ENCODE measurements around the gene CCDC180.

CCDC180 gene

GRCh38 chr9:97283768-97284167 lies 23.7 kb upstream of the CCDC180 start:
- Histone ChIP-seq H3K4me3 (ENCODE audit: low read depth in 1 of 2, low read length in 2 of 2) (no peak overlapping the region), H3K9ac (ENCODE audit: low read depth, low read length) (no peak overlapping the region), H3K79me2 (ENCODE audit: insufficient read depth, low read length) (no peaks in the 10 kb centered on the region), H3K27ac (ENCODE audit: low read length) (no peak overlapping the region), H3K36me3 (ENCODE audit: insufficient read depth, low read length) (peaks cover 39% of the 10 kb centered on the region), H3K9me3 (ENCODE audit: insufficient read depth, low read length, severe bottlenecking) (no peaks in the 10 kb centered on the region), H3K4me2 (ENCODE audit: insufficient read depth, low read length) (no peak overlapping the region), H3K27me3 (ENCODE audit: insufficient read depth, low read length, poor library complexity) (no peaks in the 10 kb centered on the region), H3K4me1 (ENCODE audit: insufficient read depth, low read length) (no peaks in the 10 kb centered on the region), H2AFZ (ENCODE audit: low read depth, low read length) (no peak overlapping the region), H4K20me1 (ENCODE audit: insufficient read depth, low read length) (no peaks in the 10 kb centered on the region)
- TF ChIP-seq EZH2 (IDR thresholded peaks at IDR 0.05; ENCODE audit: borderline replicate concordance, low read depth, low read length, severe bottlenecking): no peak
- no peak for TF ChIP-seq CTCF (IDR thresholded peaks at IDR 0.05; ENCODE audit: borderline replicate concordance, extremely low read depth, low read length, poor library complexity, severe bottlenecking)
- DNase-seq (no peak), ATAC-seq (ENCODE audit: insufficient read depth, low read depth) (no peak)

DNA sequence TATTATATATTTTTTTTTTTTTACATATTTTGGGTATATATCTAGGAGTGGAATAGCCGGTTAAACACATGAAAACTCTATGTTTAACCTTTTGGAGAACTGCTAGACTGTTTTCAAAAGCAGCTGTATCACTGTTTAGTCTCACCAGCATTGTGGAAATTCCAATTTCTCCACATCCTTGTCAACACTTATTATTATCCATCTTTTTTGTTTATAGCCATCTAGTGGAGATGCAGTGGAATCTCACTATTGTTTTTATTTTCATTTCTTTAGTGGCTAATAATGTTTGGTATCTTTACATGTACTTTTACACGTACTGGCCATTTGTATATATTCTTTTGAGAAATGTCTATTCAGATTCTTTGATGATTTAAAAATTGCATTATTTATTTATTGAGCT lies 22.7 kb upstream of the CCDC180 start:
- Histone ChIP-seq H3K4me2 (ENCODE audit: insufficient read depth, low read length) (no peak overlapping the region), H3K36me3 (ENCODE audit: insufficient read depth, low read length) (peaks cover 37% of the 10 kb centered on the region), H3K79me2 (ENCODE audit: insufficient read depth, low read length) (no peaks in the 10 kb centered on the region), H3K27me3 (ENCODE audit: insufficient read depth, low read length, poor library complexity) (no peaks in the 10 kb centered on the region), H3K27ac (ENCODE audit: low read length) (no peak overlapping the region), H3K4me3 (ENCODE audit: low read depth in 1 of 2, low read length in 2 of 2) (no peak overlapping the region), H2AFZ (ENCODE audit: low read depth, low read length) (no peak overlapping the region), H3K9ac (ENCODE audit: low read depth, low read length) (no peak overlapping the region), H3K4me1 (ENCODE audit: insufficient read depth, low read length) (no peaks in the 10 kb centered on the region), H4K20me1 (ENCODE audit: insufficient read depth, low read length) (no peaks in the 10 kb centered on the region), H3K9me3 (ENCODE audit: insufficient read depth, low read length, severe bottlenecking) (no peaks in the 10 kb centered on the region)
- no peak for DNase-seq
- peak; percentile 29 for TF ChIP-seq CTCF (IDR thresholded peaks at IDR 0.05; ENCODE audit: borderline replicate concordance, extremely low read depth, low read length, poor library complexity, severe bottlenecking)
- no peak for TF ChIP-seq EZH2 (IDR thresholded peaks at IDR 0.05; ENCODE audit: borderline replicate concordance, low read depth, low read length, severe bottlenecking)
- no peak for ATAC-seq (ENCODE audit: insufficient read depth, low read depth)

DNA sequence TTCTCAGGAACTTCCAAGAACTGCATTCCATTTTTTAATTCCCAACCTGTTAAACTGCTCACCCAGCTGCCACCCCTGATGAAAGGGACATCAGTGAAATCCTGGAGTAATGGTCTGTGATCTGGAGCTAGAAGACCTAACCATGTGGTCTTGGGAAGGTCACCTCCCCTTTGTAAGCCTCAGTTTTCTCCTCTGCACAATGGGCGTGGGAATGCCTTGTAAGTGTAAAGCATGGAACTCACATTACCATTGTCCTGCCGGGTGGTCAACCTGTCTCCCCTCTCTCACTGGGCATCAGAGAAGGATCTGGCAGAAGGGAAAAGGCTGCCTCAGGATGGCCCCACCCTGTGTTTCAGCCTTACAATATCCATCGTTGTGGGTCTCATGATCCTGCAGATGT lies 15.3 kb upstream of the CCDC180 start:
- no peak for DNase-seq
- Histone ChIP-seq H3K4me2 (ENCODE audit: insufficient read depth, low read length) (no peak overlapping the region), H3K4me1 (ENCODE audit: insufficient read depth, low read length) (no peaks in the 10 kb centered on the region), H4K20me1 (ENCODE audit: insufficient read depth, low read length) (no peaks in the 10 kb centered on the region), H3K4me3 (ENCODE audit: low read depth in 1 of 2, low read length in 2 of 2) (no peak overlapping the region), H3K9ac (ENCODE audit: low read depth, low read length) (no peak overlapping the region), H3K79me2 (ENCODE audit: insufficient read depth, low read length) (no peaks in the 10 kb centered on the region), H3K36me3 (ENCODE audit: insufficient read depth, low read length) (peaks cover 37% of the 10 kb centered on the region), H3K9me3 (ENCODE audit: insufficient read depth, low read length, severe bottlenecking) (no peaks in the 10 kb centered on the region), H2AFZ (ENCODE audit: low read depth, low read length) (no peak overlapping the region), H3K27me3 (ENCODE audit: insufficient read depth, low read length, poor library complexity) (no peaks in the 10 kb centered on the region), H3K27ac (ENCODE audit: low read length) (no peak overlapping the region)
- no peak for ATAC-seq (ENCODE audit: insufficient read depth, low read depth)
- TF ChIP-seq CTCF (IDR thresholded peaks at IDR 0.05; ENCODE audit: borderline replicate concordance, extremely low read depth, low read length, poor library complexity, severe bottlenecking) (no peak), EZH2 (IDR thresholded peaks at IDR 0.05; ENCODE audit: borderline replicate concordance, low read depth, low read length, severe bottlenecking) (no peak)

GRCh38 chr9:97293207-97293721 lies 14.2 kb upstream of the CCDC180 start:
- ATAC-seq (ENCODE audit: insufficient read depth, low read depth) (no peak), DNase-seq (no peak)
- H3K27ac ChIP-seq (ENCODE audit: low read length): no peak overlapping the region
- TF ChIP-seq CTCF (IDR thresholded peaks at IDR 0.05; ENCODE audit: borderline replicate concordance, extremely low read depth, low read length, poor library complexity, severe bottlenecking) (no peak), EZH2 (IDR thresholded peaks at IDR 0.05; ENCODE audit: borderline replicate concordance, low read depth, low read length, severe bottlenecking) (no peak)
- no peak overlapping the region for H3K9ac ChIP-seq (ENCODE audit: low read depth, low read length)
- H3K4me3 ChIP-seq (ENCODE audit: low read depth in 1 of 2, low read length in 2 of 2): no peak overlapping the region
- no peaks in the 10 kb centered on the region for H3K27me3 ChIP-seq (ENCODE audit: insufficient read depth, low read length, poor library complexity)
- H3K9me3 ChIP-seq (ENCODE audit: insufficient read depth, low read length, severe bottlenecking): no peaks in the 10 kb centered on the region
- no peaks in the 10 kb centered on the region for H4K20me1 ChIP-seq (ENCODE audit: insufficient read depth, low read length)
- H3K79me2 ChIP-seq (ENCODE audit: insufficient read depth, low read length): no peaks in the 10 kb centered on the region
- no peak overlapping the region for H3K4me2 ChIP-seq (ENCODE audit: insufficient read depth, low read length)
- H3K4me1 ChIP-seq (ENCODE audit: insufficient read depth, low read length): no peaks in the 10 kb centered on the region
- H2AFZ ChIP-seq (ENCODE audit: low read depth, low read length): no peak overlapping the region
- H3K36me3 ChIP-seq (ENCODE audit: insufficient read depth, low read length): peaks cover 33% of the 10 kb centered on the region
